HEK293 (cell line): Measurements from ENCODE around the gene C2.

Source experiments
- ZNF175 ChIP-seq: fragments of 450-650 bp; formaldehyde crosslinking; IDR thresholded peaks from 2 replicates; pipeline ENCODE4 v1.5.1; 2016; ENCODE audit warnings: missing biosample characterization, missing genetic modification characterization
- ZNF837 ChIP-seq: fragments of 450-650 bp; formaldehyde crosslinking; IDR thresholded peaks from 2 replicates; pipeline ENCODE4 v1.5.1; 2016; ENCODE audit warnings: missing biosample characterization, missing genetic modification characterization

DNA sequence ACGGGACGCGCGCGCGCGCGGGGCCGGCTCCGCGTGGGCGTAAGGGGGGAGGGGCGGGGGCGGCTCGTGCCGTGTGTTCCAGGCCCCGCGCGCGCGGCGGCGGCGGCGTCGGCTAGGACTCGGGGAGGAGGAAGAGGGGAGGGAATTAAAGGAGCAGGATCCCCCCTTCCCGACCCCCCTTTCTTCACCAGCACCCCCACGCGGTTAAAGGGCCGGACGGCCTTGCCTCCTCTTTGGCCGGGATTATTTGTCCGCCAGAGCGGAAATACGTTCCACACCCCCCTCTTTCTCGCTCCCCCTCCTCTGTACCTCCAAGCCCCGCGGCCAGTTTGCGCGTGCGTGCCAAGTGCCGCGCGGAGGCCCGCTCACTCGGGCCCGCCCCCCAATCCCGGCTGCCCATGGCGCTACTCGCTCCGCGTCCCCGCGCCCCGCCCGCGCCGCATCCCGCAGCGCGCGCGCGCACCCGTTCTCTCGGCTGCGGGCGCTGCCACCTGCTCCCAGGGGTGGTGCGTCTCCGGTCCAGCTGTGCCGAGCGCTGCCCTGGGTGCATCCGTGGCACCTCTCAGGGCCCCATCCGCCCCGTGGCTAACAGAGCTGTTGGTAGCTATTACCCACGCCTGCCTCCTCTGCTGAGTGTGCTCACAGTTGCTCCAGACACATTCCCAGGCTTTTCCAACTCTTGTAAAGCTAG is 25.4 kb upstream of the C2 start, which contains the start of gene ZBTB12:
- no peak for TF ChIP-seq ZNF175
- TF ChIP-seq ZNF837, result no peak
